Measurements from ENCODE around the gene CRELD1.
"Not testable (repeated sequence)": the region's sequence is repeated elsewhere in the genome, so short reads cannot be mapped to it uniquely, and the experiment has no call there.

CRELD1 gene

GRCh38 chr3:9937486-9938238 is 4.0 kb downstream of the CRELD1 start:
- no peak for DNase-seq

DNA sequence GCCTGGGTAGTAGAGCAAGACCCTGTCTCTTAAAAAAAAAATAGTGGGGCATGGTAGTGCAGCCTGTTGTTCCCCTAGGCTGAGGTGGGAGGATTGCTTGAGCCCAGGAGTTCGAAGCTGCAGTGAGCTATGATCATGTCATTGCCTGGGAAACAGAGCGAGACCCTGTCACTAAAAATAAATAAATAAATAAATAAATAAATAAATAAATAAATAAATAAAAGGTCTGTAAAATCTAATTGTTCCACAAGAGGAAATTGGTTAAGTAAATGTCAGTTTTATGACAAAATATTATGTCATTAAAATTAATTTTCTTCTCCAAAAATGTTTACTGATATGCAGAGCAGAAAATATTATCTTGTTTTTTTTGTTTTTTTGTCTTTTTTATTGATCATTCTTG is 5.3 kb downstream of the CRELD1 start:
- DNase-seq: no peak

DNA sequence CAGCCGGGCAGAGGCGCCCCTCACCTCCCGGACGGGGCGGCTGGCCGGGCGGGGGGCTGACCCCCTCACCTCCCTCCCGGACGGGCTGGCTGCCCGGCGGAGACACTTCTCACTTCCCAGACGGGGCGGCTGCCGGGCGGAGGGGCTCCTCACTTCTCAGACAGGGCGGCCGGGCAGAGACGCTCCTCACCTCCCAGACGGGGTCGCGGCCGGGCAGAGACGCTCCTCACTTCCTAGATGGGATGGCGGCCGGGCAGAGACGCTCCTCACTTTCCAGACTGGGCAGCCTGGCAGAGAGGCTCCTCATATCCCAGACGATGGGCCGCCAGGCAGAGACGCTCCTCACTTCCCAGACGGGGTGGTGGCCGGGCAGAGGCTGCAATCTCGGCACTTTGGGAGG is 6.3 kb downstream of the CRELD1 start:
- DNase-seq: not testable (repeated sequence)

- no peak for DNase-seq
These were observed 7.1 kb downstream of the CRELD1 start for GRCh38 chr3:9940746-9941145.

DNA sequence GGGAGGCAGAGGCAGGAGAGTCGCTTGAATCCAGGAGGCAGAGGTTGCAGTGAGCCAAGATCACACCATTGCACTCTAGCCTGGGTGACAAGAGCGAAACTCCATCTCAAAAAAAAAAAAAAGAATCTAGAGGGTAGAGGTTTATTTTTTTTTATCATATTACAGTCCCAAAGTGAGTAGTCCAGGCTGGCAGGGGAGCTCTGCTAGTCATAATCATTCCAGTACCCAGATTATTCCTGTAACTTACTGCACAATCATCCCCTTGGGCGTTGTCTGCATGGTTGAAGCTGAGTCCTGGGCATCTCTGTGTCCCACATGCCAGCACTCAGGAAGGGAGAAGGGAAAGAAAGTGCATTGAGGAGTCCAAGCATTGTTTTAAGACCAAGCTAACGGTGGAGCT is 8.5 kb downstream of the CRELD1 start:
- DNase-seq: no peak

- DNase-seq: no peak
These were observed 9.5 kb downstream of the CRELD1 start for GRCh38 chr3:9942934-9943690.

DNA sequence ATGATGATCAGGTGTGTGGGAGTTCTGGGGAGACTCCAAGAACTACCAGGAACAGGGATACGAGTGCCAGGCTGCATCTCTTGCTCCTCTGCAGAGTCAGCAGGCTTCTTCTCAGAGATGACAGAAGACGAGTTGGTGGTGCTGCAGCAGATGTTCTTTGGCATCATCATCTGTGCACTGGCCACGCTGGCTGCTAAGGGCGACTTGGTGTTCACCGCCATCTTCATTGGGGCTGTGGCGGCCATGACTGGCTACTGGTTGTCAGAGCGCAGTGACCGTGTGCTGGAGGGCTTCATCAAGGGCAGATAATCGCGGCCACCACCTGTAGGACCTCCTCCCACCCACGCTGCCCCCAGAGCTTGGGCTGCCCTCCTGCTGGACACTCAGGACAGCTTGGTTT is 10.6 kb downstream of the CRELD1 start:
- DNase-seq: no peak

DNA sequence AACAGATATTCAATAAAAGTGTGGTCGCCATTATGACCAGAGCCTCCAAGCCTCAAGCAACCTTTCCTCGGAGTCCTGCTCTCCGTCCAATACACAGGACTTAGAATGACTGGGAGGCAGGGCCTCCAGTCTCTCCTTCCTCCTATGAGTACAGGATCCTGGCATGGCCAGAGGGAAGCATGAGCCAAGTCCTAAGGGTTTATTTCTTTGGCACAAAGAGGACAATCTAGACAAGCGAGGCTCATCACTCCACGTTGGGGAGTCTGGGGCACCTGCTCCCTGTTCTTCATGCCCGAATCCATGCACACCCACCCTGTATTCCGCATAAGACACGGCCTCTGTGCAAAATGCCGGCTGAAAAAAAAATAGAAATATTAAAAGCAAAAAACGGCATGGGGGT is 11.7 kb downstream of the CRELD1 start:
- DNase-seq: no peak

- DNase-seq: peak; percentile 79 to 80
These were observed 12.7 kb downstream of the CRELD1 start for GRCh38 chr3:9946112-9947024.

DNA sequence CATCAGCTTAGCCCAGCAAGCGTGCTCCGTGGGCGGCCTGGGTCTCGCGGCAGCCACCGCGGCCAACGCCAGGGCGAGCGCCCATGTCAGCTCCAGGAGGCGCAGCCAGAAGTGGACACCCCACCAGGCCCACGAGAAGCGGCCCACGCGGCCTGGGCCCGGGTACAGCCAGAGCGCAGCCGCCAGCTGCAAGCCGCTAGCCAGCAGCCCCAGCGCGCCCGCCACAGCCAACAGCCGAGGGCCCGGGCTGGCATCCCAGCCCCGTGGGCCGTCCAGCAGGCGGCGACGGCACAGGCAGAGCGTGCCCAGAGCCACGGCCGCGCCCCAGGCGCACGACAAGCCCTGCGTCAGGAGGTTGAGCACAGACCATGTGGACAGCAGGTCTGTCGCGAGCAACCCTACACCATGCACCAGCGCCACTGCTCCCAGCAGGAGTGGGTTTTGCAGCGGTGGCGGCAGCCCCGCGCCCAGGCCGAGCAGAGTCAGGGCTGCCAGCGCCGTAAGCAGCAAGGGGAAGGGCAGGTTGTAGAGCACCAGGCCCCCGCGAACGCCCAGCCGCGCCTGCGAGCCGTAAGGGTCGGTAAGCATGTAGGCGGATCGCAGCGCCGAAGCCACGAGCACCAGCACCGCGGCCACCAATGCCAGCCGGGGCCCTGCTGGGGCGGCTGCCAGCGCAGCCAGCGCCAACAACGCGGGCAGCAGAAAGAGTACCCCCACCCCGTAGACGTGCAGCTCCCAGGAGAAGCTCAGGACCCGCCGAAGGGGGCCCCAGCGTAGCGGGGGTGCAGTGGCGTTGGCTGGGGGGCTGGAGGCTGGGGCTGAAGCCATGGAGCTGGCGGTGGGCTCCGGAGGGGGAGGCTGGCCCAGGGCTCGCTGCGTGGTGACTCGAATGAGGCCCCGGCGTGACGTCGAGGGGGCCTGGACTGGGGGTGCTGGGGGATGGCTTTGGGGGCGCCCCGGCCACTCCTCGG is 13.7 kb downstream of the CRELD1 start:
- no peak for DNase-seq

DNA sequence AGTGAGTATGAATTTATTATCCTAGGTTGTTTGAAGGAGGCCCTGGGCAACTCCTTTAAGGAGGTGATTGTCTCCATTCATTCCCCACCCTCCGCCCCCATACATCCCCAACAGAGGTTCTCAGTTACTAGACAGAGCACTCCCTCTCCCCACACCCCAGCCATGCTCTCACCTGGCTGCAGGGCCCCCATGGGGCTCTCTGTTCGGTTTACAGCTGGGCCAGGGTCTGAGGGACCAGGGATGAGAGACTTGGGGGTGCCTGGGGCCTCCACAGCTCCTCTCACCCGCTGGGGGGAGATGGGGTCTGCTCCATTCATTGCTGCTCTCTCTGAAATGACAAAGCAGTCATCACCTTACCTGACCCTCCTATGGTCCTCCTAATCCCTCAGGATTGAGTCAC is 15.0 kb downstream of the CRELD1 start:
- no peak for DNase-seq

GRCh38 chr3:9949115-9949514 is 15.5 kb downstream of the CRELD1 start:
- DNase-seq: no peak

- no peak for DNase-seq
These were observed 16.0 kb downstream of the CRELD1 start for GRCh38 chr3:9949626-9950025.

DNA sequence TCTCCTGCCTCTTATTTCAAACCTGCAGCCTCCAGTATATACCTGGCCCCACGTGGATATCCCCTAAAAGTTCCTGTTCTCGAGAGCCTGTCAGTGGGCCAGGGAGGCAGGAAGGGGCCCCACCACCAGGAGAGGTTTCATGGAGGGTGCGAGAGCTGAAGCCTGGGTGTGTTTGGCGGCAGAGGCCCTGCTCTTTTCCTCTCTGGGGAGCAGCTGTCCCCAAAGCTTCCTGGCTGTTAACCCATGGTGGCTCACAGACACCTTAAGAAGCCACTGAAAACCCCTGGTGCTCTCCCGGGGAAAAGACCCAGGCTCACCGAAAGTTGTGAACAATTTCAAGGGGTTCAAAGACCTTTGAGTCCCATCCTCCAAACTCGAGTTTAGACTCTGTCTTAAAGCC is 17.5 kb downstream of the CRELD1 start:
- peak in 1 of 2 donors; percentile 39 for DNase-seq

DNA sequence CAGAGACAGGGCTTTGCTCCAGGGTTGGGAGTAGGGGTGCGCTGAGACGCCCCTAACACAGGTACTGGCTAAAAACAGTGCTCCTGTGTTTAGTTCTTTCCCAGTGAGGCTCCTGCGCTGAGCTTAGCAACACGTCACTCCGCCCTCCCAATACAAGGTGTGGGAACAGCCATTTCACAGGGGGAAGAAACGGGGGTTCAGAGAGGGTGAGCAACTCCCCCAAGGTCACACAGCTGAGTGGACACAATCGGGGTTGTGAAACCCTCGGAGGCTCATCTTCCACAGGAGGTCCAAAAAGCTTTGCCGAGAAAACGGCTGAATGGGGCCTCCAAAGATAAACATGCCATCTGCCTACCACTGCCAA is 17.9 kb downstream of the CRELD1 start:
- peak in 1 of 2 donors; percentile 16 for DNase-seq

DNA sequence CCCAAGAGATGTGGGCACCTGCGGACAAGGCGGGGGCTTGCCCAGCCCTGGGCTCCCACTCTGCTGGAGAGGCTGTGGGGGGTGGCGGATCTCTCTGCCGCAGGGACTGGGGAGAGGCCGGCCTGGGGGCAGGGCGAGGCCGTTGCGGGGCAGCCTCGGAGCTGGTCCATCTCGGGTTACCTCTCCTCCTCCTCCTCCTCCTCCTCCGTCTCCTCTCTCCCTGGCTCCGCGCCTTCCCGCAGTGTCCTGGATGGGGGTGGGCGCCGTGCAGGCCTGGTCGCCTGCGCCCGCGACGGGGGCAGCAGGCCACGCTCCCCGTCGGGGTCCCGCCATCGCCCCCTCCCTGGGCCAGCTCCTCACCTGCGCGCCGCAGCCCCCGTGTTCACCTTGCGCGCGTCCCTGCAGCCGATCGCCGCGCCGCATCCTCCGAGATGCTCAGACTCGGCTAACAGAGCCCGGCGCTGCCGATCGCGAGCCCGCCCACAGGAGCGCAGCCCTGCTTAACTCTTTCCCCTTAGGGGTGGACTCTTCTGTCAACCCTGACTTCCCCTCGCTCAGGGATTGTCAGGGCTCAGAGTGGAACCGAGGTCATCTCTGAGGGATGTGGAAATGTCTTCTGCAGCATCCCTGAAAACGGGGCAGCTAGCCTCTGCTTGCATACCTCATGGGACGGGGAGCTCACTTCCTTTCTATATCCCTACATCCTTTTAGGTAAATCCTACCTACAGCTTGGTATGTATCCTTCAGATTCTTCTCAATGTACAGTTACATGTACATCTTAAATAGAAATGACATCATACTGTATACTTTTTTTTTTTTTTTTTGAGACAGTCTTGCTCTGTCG is 18.6 kb downstream of the CRELD1 start, which contains the start of gene PRRT3:
TSS of gene PRRT3 (minus strand) at position 447 of the 844 bp plus-strand sequence. CDS start 2,293 bp downstream, outside the sequence.
- DNase-seq: peak; percentile 68 to 73

- no peak for DNase-seq
These were observed 21.5 kb downstream of the CRELD1 start for GRCh38 chr3:9955067-9955502.

GRCh38 chr3:9955611-9956352 is 22.1 kb downstream of the CRELD1 start:
- no peak for DNase-seq

GRCh38 chr3:9957214-9957613 is 23.6 kb downstream of the CRELD1 start:
- DNase-seq: no peak

- DNase-seq: no peak
These were observed 31.7 kb downstream of the CRELD1 start for GRCh38 chr3:9965200-9965875.

All from stimulated activated CD4-positive, alpha-beta T cell treated with anti-CD3 and anti-CD28 coated beads, Interleukin-2, amount 100 ng/mL, for 24 hours (primary cell).